ENCODE results near the gene IQCK.

IQCK gene

GRCh38 chr16:19679281-19679680, 38.8 kb upstream of the IQCK start (continued):
- TF ChIP-seq ZNF518A (tag by site-specific recombination; conservative IDR thresholded peaks at IDR 0.05; ENCODE audit: low read depth) = peak; percentile 94
- peak; percentile 85; the same call in 1 of the 2 replicates for TF ChIP-seq ZNF19 (tag by site-specific recombination; IDR thresholded peaks at IDR 0.05; ENCODE audit: low read depth)
- TF ChIP-seq ZBTB21 (tag by site-specific recombination; IDR thresholded peaks at IDR 0.05) = peak; percentile 60; the same call in 1 of the 2 replicates
- peak; percentile 81 for TF ChIP-seq ZBTB8A (tag by site-specific recombination; IDR thresholded peaks at IDR 0.05)
- 0 out of 2 replicates have a peak, but pooled peaks have one; percentile 23 for TF ChIP-seq MYNN (tag by site-specific recombination; IDR thresholded peaks at IDR 0.05; ENCODE audit: borderline replicate concordance)
- TF ChIP-seq ZNF654 (tag by site-specific recombination; IDR thresholded peaks at IDR 0.05; ENCODE audit: low read depth) = peak; percentile 63
- peak; percentile 81; the same call in 1 of the 2 replicates for TF ChIP-seq ZNF354C (tag by site-specific recombination; IDR thresholded peaks at IDR 0.05; ENCODE audit: borderline replicate concordance, low read depth)
- TF ChIP-seq ZNF664 (tag by site-specific recombination; IDR thresholded peaks at IDR 0.05) = peak; percentile 75
- peak; percentile 52 for TF ChIP-seq ZNF529 (tag by site-specific recombination; IDR thresholded peaks at IDR 0.05; ENCODE audit: insufficient replicate concordance)
- peak; percentile 43; the same call in 1 of the 2 replicates for TF ChIP-seq GFI1B (tag by site-specific recombination; IDR thresholded peaks at IDR 0.05)
- 0 out of 2 replicates have a peak, but pooled peaks have one; percentile 56 for TF ChIP-seq ZNF404 (tag by site-specific recombination; IDR thresholded peaks at IDR 0.05)

GRCh38 chr16:19680881-19681340, 37.2 kb upstream of the IQCK start:
- H3K4me1 ChIP-seq (ENCODE audit: control insufficient read depth, insufficient read depth, low read length) = no peaks in the 10 kb centered on the region
- no peak overlapping the region for H3K4me3 ChIP-seq (ENCODE audit: low read depth, low read length)
- ChIA-PET CTCF (interaction anchor here (0.6 to 1.3 kb wide), 5 partner anchors 9 to 79 kb away, joined by 3 to 4 read pairs (median 4); no protein-coding TSS in a partner anchor), POLR2A (no interaction called here)
- no peaks in the 10 kb centered on the region for H3K9me3 ChIP-seq (ENCODE audit: control insufficient read depth, insufficient read depth, low read depth, low read length)
- H3K36me3 ChIP-seq (ENCODE audit: control insufficient read depth in 2 of 2, insufficient read depth in 1 of 2, low read length in 2 of 2) = peaks cover 12 to 30% of the 10 kb centered on the region in 2 experiments; a peak in 2 of 3 replicates
- no peak overlapping the region for H3K27ac ChIP-seq (ENCODE audit: extremely low read depth, low read depth, low read length)
- TF ChIP-seq ZNF791 (tag by site-specific recombination; IDR thresholded peaks at IDR 0.05) (no peak), ZNF610 (tag by site-specific recombination; IDR thresholded peaks at IDR 0.05; ENCODE audit: borderline replicate concordance) (no peak), ZNF221 (tag by site-specific recombination; IDR thresholded peaks at IDR 0.05; ENCODE audit: borderline replicate concordance) (no peak), ZNF561 (tag by site-specific recombination; IDR thresholded peaks at IDR 0.05; ENCODE audit: borderline replicate concordance) (no peak), KLF9 (tag by site-specific recombination; IDR thresholded peaks at IDR 0.05; ENCODE audit: low read depth) (no peak), ZNF692 (tag by site-specific recombination; IDR thresholded peaks at IDR 0.05) (no peak), ZBTB26 (tag by site-specific recombination; optimal IDR thresholded peaks at IDR 0.05) (no peak), ZBTB49 (tag by site-specific recombination; IDR thresholded peaks at IDR 0.05; ENCODE audit: low read depth) (no peak), KLF1 (tag by site-specific recombination; IDR thresholded peaks at IDR 0.05) (no peak), ZNF223 (tag by site-specific recombination; IDR thresholded peaks at IDR 0.05) (no peak), ZNF571 (tag by site-specific recombination; IDR thresholded peaks at IDR 0.05) (no peak), ZNF266 (tag by site-specific recombination; IDR thresholded peaks at IDR 0.05; ENCODE audit: low read depth) (no peak), ZBTB8A (tag by site-specific recombination; IDR thresholded peaks at IDR 0.05) (no peak), ZNF132 (tag by site-specific recombination; IDR thresholded peaks at IDR 0.05; ENCODE audit: borderline replicate concordance) (no peak), ZNF324 (tag by site-specific recombination; IDR thresholded peaks at IDR 0.05) (no peak), ZNF677 (tag by site-specific recombination; IDR thresholded peaks at IDR 0.05) (no peak), PRDM1 (tag by site-specific recombination; IDR thresholded peaks at IDR 0.05) (no peak), ZNF843 (tag by site-specific recombination; IDR thresholded peaks at IDR 0.05) (no peak)

All from HEK293 (cell line).